ENCODE data around the gene RAB8B. TPM values are rescaled to one million over a fixed set of nuclear protein-coding genes. Genes with fewer than 3 reads are reported as not detected.

The RAB8B gene
- total and polyA plus RNA-seq, 9 of the 15 experiments (the other 6 are each of a cell fraction or from before 2014, with no cell fraction given), result 7.8 to 32.1 (median 24.2) TPM

GRCh38 chr15:63244976-63245645 lies 55.7 kb downstream of the RAB8B start:
- peaks cover 26% of the 10 kb centered on the region for H3K79me2 ChIP-seq (ENCODE audit: control insufficient read depth, insufficient read depth, low read length)
- H4K20me1 ChIP-seq (replicated peaks; ENCODE audit: control insufficient read depth, insufficient read depth, low read length), result no peaks in the 10 kb centered on the region
- no peak for ATAC-seq
- no peak overlapping the region for H2AFZ ChIP-seq (ENCODE audit: low read depth, low read length)
- peaks cover 0 to 13% of the 10 kb centered on the region in 2 experiments; a peak in 2 of 5 replicates for H3K4me1 ChIP-seq (replicated peaks in 1 of 2; ENCODE audit: control insufficient read depth in 2 of 2, insufficient read depth in 2 of 2, low read length in 2 of 2)
- H3K9me3 ChIP-seq (replicated peaks; ENCODE audit: control insufficient read depth, insufficient read depth, low read depth, low read length), result peaks cover 6% of the 10 kb centered on the region
- H3K27ac ChIP-seq (ENCODE audit: extremely low read depth, low read depth, low read length), result no peak overlapping the region
- BruUV-seq (replicated peaks), result no TSS peak
- H3K4me3 ChIP-seq, result no peak overlapping the region
- H3K36me3 ChIP-seq (ENCODE audit: control insufficient read depth, insufficient read depth, low read length), result peaks cover 51% of the 10 kb centered on the region
- WGBS (ENCODE audit: insufficient coverage, low coverage, missing lambda C conversion rate), result 53% methylated on average over 5 of the region's 5 CpGs
- no peak overlapping the region for H3K4me2 ChIP-seq (ENCODE audit: insufficient read depth, low read length)
- CTCF ChIA-PET (ENCODE audit: low intra/inter-chr PET ratio), result interaction anchor here (0.6 to 0.7 kb wide), 2 partner anchors 30 to 197 kb away, joined by 3 read pairs; no protein-coding TSS in a partner anchor
- no peak overlapping the region for H3K9ac ChIP-seq (ENCODE audit: insufficient read depth in 1 of 2, low read depth in 2 of 2, low read length in 2 of 2)
- POLR2A ChIA-PET, result interaction anchor here (1.0 to 1.1 kb wide), 2 partner anchors 15 to 17 kb away, joined by 3 to 5 read pairs; no protein-coding TSS in a partner anchor
- DNase-seq (ENCODE audit: extremely low read depth in 1 of 4, low spot score in 3 of 4), result no peak
- in situ Hi-C loops (cut with MboI), result no loop called here
- no peaks in the 10 kb centered on the region for H3K27me3 ChIP-seq (ENCODE audit: control insufficient read depth in 2 of 2, insufficient read depth in 2 of 2, low read length in 2 of 2)
- FAIRE-seq, result peak; percentile 48
- no peaks in the 10 kb centered on the region for H3K9me1 ChIP-seq (ENCODE audit: control insufficient read depth, insufficient read depth, low read length)
- intact Hi-C loops (cut with micrococcal nuclease), result no loop called here
- TF ChIP-seq NFE2L1 (tag; IDR thresholded peaks at IDR 0.05; ENCODE audit: borderline replicate concordance, low read depth) (no peak), CREB5 (CRISPR knock-in tag; IDR thresholded peaks at IDR 0.05) (no peak), SIN3A (IDR thresholded peaks at IDR 0.05; ENCODE audit: borderline replicate concordance in 2 of 2, control insufficient read depth in 1 of 2, low read depth in 2 of 2, low read length in 2 of 2) (no peak), TARDBP (IDR thresholded peaks at IDR 0.05) (no peak), MEF2A (IDR thresholded peaks at IDR 0.05; ENCODE audit: control insufficient read depth, low read depth, low read length) (no peak)
- TF ChIP-seq, protein P1, sequence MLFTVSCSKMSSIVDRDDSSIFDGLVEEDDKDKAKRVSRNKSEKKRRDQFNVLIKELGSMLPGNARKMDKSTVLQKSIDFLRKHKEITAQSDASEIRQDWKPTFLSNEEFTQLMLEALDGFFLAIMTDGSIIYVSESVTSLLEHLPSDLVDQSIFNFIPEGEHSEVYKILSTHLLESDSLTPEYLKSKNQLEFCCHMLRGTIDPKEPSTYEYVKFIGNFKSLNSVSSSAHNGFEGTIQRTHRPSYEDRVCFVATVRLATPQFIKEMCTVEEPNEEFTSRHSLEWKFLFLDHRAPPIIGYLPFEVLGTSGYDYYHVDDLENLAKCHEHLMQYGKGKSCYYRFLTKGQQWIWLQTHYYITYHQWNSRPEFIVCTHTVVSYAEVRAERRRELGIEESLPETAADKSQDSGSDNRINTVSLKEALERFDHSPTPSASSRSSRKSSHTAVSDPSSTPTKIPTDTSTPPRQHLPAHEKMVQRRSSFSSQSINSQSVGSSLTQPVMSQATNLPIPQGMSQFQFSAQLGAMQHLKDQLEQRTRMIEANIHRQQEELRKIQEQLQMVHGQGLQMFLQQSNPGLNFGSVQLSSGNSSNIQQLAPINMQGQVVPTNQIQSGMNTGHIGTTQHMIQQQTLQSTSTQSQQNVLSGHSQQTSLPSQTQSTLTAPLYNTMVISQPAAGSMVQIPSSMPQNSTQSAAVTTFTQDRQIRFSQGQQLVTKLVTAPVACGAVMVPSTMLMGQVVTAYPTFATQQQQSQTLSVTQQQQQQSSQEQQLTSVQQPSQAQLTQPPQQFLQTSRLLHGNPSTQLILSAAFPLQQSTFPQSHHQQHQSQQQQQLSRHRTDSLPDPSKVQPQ (CRISPR knock-in tag; IDR thresholded peaks at IDR 0.05; ENCODE audit: borderline replicate concordance), result no peak
- TF ChIP-seq, protein P2, sequence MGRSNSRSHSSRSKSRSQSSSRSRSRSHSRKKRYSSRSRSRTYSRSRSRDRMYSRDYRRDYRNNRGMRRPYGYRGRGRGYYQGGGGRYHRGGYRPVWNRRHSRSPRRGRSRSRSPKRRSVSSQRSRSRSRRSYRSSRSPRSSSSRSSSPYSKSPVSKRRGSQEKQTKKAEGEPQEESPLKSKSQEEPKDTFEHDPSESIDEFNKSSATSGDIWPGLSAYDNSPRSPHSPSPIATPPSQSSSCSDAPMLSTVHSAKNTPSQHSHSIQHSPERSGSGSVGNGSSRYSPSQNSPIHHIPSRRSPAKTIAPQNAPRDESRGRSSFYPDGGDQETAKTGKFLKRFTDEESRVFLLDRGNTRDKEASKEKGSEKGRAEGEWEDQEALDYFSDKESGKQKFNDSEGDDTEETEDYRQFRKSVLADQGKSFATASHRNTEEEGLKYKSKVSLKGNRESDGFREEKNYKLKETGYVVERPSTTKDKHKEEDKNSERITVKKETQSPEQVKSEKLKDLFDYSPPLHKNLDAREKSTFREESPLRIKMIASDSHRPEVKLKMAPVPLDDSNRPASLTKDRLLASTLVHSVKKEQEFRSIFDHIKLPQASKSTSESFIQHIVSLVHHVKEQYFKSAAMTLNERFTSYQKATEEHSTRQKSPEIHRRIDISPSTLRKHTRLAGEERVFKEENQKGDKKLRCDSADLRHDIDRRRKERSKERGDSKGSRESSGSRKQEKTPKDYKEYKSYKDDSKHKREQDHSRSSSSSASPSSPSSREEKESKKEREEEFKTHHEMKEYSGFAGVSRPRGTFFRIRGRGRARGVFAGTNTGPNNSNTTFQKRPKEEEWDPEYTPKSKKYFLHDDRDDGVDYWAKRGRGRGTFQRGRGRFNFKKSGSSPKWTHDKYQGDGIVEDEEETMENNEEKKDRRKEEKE (IDR thresholded peaks at IDR 0.05; ENCODE audit: borderline replicate concordance in 1 of 2, control insufficient read depth in 1 of 2, low read depth in 2 of 2, low read length in 1 of 2), result no peak
